ENCODE measurements around the gene DUOX1. TPM values are rescaled to one million over a fixed set of nuclear protein-coding genes. Genes with fewer than 3 reads are reported as not detected.

The DUOX1 gene
- total and polyA plus RNA-seq, 2 donors (not counting 1 experiment from before 2014, with no cell fraction given): 0.27 TPM; not detected in 1

DNA sequence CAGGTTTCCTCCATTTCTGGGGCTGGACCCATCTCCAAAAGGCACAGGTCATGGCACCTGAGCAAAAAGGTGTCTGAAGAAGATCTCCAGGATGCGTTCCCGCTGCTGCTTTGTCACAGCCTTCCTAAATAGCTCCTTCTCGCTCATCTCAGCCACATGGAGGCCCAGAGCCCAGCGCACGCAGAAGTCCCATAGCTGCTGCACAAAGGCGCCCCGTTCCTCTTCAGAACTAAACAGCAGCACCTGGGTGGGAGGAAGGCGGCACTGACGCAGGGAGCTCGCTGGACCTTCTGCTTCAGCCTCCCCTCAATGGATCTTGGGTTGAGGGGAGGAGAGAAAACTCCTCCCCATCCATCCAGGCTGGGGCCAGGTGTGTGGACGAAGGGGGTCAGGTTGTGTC lies 24.2 kb upstream of the DUOX1 start:
- DNase-seq (no peak), ATAC-seq (ENCODE audit: low read depth) (no peak)
- CTCF ChIA-PET: interaction anchor here (1.3 kb wide), 1 partner anchor 13 kb away, joined by 8 read pairs; no protein-coding TSS in a partner anchor
- H3K27me3 ChIP-seq (replicated peaks in 1 of 4; ENCODE audit: control extremely low read depth in 1 of 4, control insufficient read depth in 3 of 4, insufficient read depth in 4 of 4, low read length in 3 of 4): peaks cover 0 to 22% (median 9%) of the 10 kb centered on the region in 4 experiments
- intact Hi-C loops (cut with micrococcal nuclease): no loop called here
- no peaks in the 10 kb centered on the region for H3K4me1 ChIP-seq (ENCODE audit: control insufficient read depth in 2 of 2, insufficient read depth in 2 of 2, low read length in 2 of 2)
- H3K4me3 Mint-ChIP-seq: no peak overlapping the region
- H3K9me3 Mint-ChIP-seq (ENCODE audit: insufficient read depth): no peaks in the 10 kb centered on the region
- H3K9me3 ChIP-seq (ENCODE audit: control extremely low read depth in 1 of 3, control insufficient read depth in 2 of 3, insufficient read depth in 1 of 3, low read length in 2 of 3): no peaks in the 10 kb centered on the region
- no peak overlapping the region for H3K9ac ChIP-seq (ENCODE audit: low read length)
- no peaks in the 10 kb centered on the region for H4K20me1 ChIP-seq (ENCODE audit: control insufficient read depth, insufficient read depth, low read length, poor library complexity, severe bottlenecking)
- TF ChIP-seq, protein P1, sequence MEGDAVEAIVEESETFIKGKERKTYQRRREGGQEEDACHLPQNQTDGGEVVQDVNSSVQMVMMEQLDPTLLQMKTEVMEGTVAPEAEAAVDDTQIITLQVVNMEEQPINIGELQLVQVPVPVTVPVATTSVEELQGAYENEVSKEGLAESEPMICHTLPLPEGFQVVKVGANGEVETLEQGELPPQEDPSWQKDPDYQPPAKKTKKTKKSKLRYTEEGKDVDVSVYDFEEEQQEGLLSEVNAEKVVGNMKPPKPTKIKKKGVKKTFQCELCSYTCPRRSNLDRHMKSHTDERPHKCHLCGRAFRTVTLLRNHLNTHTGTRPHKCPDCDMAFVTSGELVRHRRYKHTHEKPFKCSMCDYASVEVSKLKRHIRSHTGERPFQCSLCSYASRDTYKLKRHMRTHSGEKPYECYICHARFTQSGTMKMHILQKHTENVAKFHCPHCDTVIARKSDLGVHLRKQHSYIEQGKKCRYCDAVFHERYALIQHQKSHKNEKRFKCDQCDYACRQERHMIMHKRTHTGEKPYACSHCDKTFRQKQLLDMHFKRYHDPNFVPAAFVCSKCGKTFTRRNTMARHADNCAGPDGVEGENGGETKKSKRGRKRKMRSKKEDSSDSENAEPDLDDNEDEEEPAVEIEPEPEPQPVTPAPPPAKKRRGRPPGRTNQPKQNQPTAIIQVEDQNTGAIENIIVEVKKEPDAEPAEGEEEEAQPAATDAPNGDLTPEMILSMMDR (IDR thresholded peaks at IDR 0.05): no peak
- TF ChIP-seq EZH2 (IDR thresholded peaks at IDR 0.05; ENCODE audit: borderline replicate concordance, insufficient read depth, low read depth, low read length, poor library complexity, severe bottlenecking): no peak
- H2AFZ ChIP-seq (ENCODE audit: insufficient read depth, low read depth, low read length, poor library complexity, severe bottlenecking): no peak overlapping the region
- no CpG with 5 or more reads among the region's 11 CpGs for WGBS (ENCODE audit: insufficient coverage)
- POLR2A ChIA-PET: no interaction called here
- no peaks in the 10 kb centered on the region for H3K79me2 ChIP-seq (ENCODE audit: control insufficient read depth, insufficient read depth, low read length)
- no peak overlapping the region for H3K27ac Mint-ChIP-seq
- no peak overlapping the region for H3K27ac ChIP-seq (ENCODE audit: low read length in 2 of 2)
- H3K4me1 Mint-ChIP-seq: peaks cover 5% of the 10 kb centered on the region
- no peak overlapping the region for H3K4me2 ChIP-seq (replicated peaks; ENCODE audit: low read depth, low read length, poor library complexity, severe bottlenecking)
- H3K27me3 Mint-ChIP-seq: peaks cover 56% of the 10 kb centered on the region
- no peaks in the 10 kb centered on the region for H3K36me3 ChIP-seq (replicated peaks in 1 of 2; ENCODE audit: control extremely low read depth in 1 of 2, control insufficient read depth in 1 of 2, extremely low read depth in 1 of 2, insufficient read depth in 2 of 2, low read length in 1 of 2)
- no peak overlapping the region for H3K4me3 ChIP-seq (ENCODE audit: control extremely low read depth in 1 of 5, extremely low read depth in 1 of 5, insufficient read depth in 1 of 5, low read depth in 2 of 5, low read length in 4 of 5)

DNA sequence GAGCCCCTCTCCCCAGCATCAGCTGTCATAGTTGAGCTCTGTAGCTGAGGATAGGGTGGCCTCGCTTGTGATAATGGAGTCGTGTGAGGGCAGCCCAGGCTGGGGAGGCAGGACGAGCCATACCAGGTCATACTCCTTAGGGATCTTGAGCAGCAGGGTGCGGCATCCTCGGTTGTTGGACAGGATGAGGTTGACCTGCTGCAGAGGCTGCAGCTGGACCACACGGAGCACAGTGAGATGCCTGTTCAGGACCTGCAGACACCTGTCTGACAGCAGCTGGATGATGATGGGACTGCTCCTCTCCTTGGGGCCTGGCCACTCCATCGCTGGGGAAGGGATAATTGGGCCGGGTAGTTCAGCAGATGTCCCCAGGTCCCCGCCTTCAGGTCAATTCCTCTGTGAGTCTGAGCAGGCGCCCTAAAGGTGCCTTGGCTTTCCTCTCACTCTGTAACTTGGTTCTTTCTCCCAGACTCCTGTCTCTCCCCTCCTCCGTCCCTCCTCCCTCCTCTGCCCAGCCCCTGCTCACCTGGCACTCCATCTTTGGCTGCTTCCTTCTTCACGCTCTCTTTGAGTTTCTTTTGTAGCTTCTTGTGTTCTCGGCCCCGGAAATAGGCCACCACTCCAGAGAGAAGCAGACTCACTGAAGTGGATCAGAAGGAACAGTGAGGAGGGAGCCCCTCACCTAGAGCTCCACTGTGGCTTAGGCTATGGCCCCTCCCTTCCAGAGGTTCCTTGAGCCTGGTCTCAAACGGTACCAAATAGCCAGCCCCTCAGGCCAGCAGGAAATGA lies 23.6 kb upstream of the DUOX1 start:
- no peak overlapping the region for H3K4me2 ChIP-seq (replicated peaks; ENCODE audit: low read depth, low read length, poor library complexity, severe bottlenecking)
- Mint-ChIP-seq H3K9me3 (ENCODE audit: insufficient read depth) (no peaks in the 10 kb centered on the region), H3K27me3 (peaks cover 56% of the 10 kb centered on the region), H3K27ac (no peak overlapping the region), H3K4me3 (no peak overlapping the region), H3K4me1 (peaks cover 5% of the 10 kb centered on the region)
- H3K79me2 ChIP-seq (ENCODE audit: control insufficient read depth, insufficient read depth, low read length): no peaks in the 10 kb centered on the region
- WGBS (ENCODE audit: insufficient coverage): 83% methylated on average over 14 of the region's 15 CpGs
- no peak overlapping the region for H3K4me3 ChIP-seq (ENCODE audit: control extremely low read depth in 1 of 5, extremely low read depth in 1 of 5, insufficient read depth in 1 of 5, low read depth in 2 of 5, low read length in 4 of 5)
- no peak overlapping the region for H3K9ac ChIP-seq (ENCODE audit: low read length)
- peaks cover 0 to 22% (median 9%) of the 10 kb centered on the region in 4 experiments for H3K27me3 ChIP-seq (replicated peaks in 1 of 4; ENCODE audit: control extremely low read depth in 1 of 4, control insufficient read depth in 3 of 4, insufficient read depth in 4 of 4, low read length in 3 of 4)
- DNase-seq (no peak), ATAC-seq (ENCODE audit: low read depth) (no peak)
- no peaks in the 10 kb centered on the region for H4K20me1 ChIP-seq (ENCODE audit: control insufficient read depth, insufficient read depth, low read length, poor library complexity, severe bottlenecking)
- H3K9me3 ChIP-seq (ENCODE audit: control extremely low read depth in 1 of 3, control insufficient read depth in 2 of 3, insufficient read depth in 1 of 3, low read length in 2 of 3): no peaks in the 10 kb centered on the region
- intact Hi-C loops (cut with micrococcal nuclease): no loop called here
- ChIA-PET POLR2A (no interaction called here), CTCF (interaction anchor here (1.3 to 1.5 kb wide), 2 partner anchors 12 kb away, joined by 4 to 8 read pairs; no protein-coding TSS in a partner anchor)
- TF ChIP-seq, protein P1 (IDR thresholded peaks at IDR 0.05): no peak
- TF ChIP-seq EZH2 (IDR thresholded peaks at IDR 0.05; ENCODE audit: borderline replicate concordance, insufficient read depth, low read depth, low read length, poor library complexity, severe bottlenecking): no peak
- H2AFZ ChIP-seq (ENCODE audit: insufficient read depth, low read depth, low read length, poor library complexity, severe bottlenecking): no peak overlapping the region
- no peaks in the 10 kb centered on the region for H3K4me1 ChIP-seq (ENCODE audit: control insufficient read depth in 2 of 2, insufficient read depth in 2 of 2, low read length in 2 of 2)
- H3K27ac ChIP-seq (ENCODE audit: low read length in 2 of 2): no peak overlapping the region
- H3K36me3 ChIP-seq (replicated peaks in 1 of 2; ENCODE audit: control extremely low read depth in 1 of 2, control insufficient read depth in 1 of 2, extremely low read depth in 1 of 2, insufficient read depth in 2 of 2, low read length in 1 of 2): no peaks in the 10 kb centered on the region
